HG02981 (cell line): ENCODE results near the gene MINDY4.
"Not testable (repeated sequence)": the region's sequence is repeated elsewhere in the genome, so short reads cannot be mapped to it uniquely, and the experiment has no call there.

Experiments used
- ATAC-seq: cut with Tn5 transposase; IDR thresholded peaks from one replicate; pipeline ENCODE4 v1.9.1; 2021; ENCODE audit warnings: mild to moderate bottlenecking, moderate library complexity; ENCODE audit not compliant: unreplicated experiment

The MINDY4 gene

GRCh38 chr7:30829471-30829870 lies 58.3 kb downstream of the MINDY4 start:
- no peak for ATAC-seq

- ATAC-seq: no peak
Observed at GRCh38 chr7:30831227-30831626, 60.0 kb downstream of the MINDY4 start.

GRCh38 chr7:30831936-30832335 lies 60.7 kb downstream of the MINDY4 start:
- no peak for ATAC-seq

- not testable (repeated sequence) for ATAC-seq
Observed at GRCh38 chr7:30834017-30834674, 62.9 kb downstream of the MINDY4 start.

GRCh38 chr7:30835396-30835915 lies 64.2 kb downstream of the MINDY4 start:
- ATAC-seq: no peak

GRCh38 chr7:30836991-30837390 lies 65.8 kb downstream of the MINDY4 start:
- no peak for ATAC-seq

- no peak for ATAC-seq
Observed at GRCh38 chr7:30837581-30837980, 66.4 kb downstream of the MINDY4 start.

GRCh38 chr7:30838008-30838407 lies 66.8 kb downstream of the MINDY4 start:
- no peak for ATAC-seq

- ATAC-seq: no peak
Observed at GRCh38 chr7:30840141-30841024, 69.2 kb downstream of the MINDY4 start.

- no peak for ATAC-seq
Observed at GRCh38 chr7:30841025-30841735, 70.0 kb downstream of the MINDY4 start.

- ATAC-seq: no peak
Observed at GRCh38 chr7:30841801-30842541, 70.8 kb downstream of the MINDY4 start.

GRCh38 chr7:30842542-30843451 lies 71.6 kb downstream of the MINDY4 start:
- no peak for ATAC-seq

GRCh38 chr7:30843741-30844482 lies 72.7 kb downstream of the MINDY4 start:
- no peak for ATAC-seq

GRCh38 chr7:30844483-30844874 lies 73.3 kb downstream of the MINDY4 start:
- ATAC-seq: no peak

- ATAC-seq: no peak
Observed at GRCh38 chr7:30844916-30845315, 73.7 kb downstream of the MINDY4 start.

- ATAC-seq: no peak
Observed at GRCh38 chr7:30845426-30846135, 74.4 kb downstream of the MINDY4 start.

GRCh38 chr7:30846378-30846777 lies 75.2 kb downstream of the MINDY4 start:
- ATAC-seq: no peak

- no peak for ATAC-seq
Observed at GRCh38 chr7:30848121-30848855, 77.1 kb downstream of the MINDY4 start.
